ENCODE data around the gene SYT6. TPM values are rescaled to one million over a fixed set of nuclear protein-coding genes. Genes with fewer than 3 reads are reported as not detected.

SYT6 gene
- total RNA-seq, 1 experiment from 2014 or later = 54.2 TPM

GRCh38 chr1:114105421-114105979 lies 48.2 kb downstream of the SYT6 start (continued):
- TF ChIP-seq STAT6 (CRISPR knock-in tag; conservative IDR thresholded peaks at IDR 0.05; ENCODE audit: low read depth) = no peak

GRCh38 chr1:114104949-114105348 lies 48.7 kb downstream of the SYT6 start:
- ATAC-seq = no peak
- DNase-seq (ENCODE audit: low spot score) = no peak
- ChIA-PET CTCF (interaction anchor here (0.6 to 3.5 kb wide), 13 partner anchors 11 to 178 kb away, joined by 3 to 15 read pairs (median 3); partner anchors contain the start of gene OLFML3), POLR2A (no interaction called here)
- TF ChIP-seq ELF4 (CRISPR knock-in tag; IDR thresholded peaks at IDR 0.05; ENCODE audit: low read depth) (no peak), ZSCAN18 (CRISPR knock-in tag; IDR thresholded peaks at IDR 0.05) (no peak), NR1H2 (CRISPR knock-in tag; IDR thresholded peaks at IDR 0.05) (no peak), USF2 (CRISPR knock-in tag; IDR thresholded peaks at IDR 0.05) (no peak), HMGA2 (CRISPR knock-in tag; IDR thresholded peaks at IDR 0.05) (no peak), ZNF423 (CRISPR knock-in tag; IDR thresholded peaks at IDR 0.05) (no peak), CBFB (CRISPR knock-in tag; IDR thresholded peaks at IDR 0.05; ENCODE audit: low read depth) (no peak), NR3C1 (CRISPR knock-in tag; conservative IDR thresholded peaks at IDR 0.05; ENCODE audit: low read depth) (no peak), ZNF416 (CRISPR knock-in tag; IDR thresholded peaks at IDR 0.05) (no peak), ZNF317 (CRISPR knock-in tag; IDR thresholded peaks at IDR 0.05; ENCODE audit: borderline replicate concordance, low read depth) (no peak), ZNF512 (CRISPR knock-in tag; IDR thresholded peaks at IDR 0.05; ENCODE audit: borderline replicate concordance) (no peak), E2F1 (CRISPR knock-in tag; IDR thresholded peaks at IDR 0.05) (no peak), ARID4B (CRISPR knock-in tag; IDR thresholded peaks at IDR 0.05; ENCODE audit: borderline replicate concordance) (no peak), SOX15 (CRISPR knock-in tag; IDR thresholded peaks at IDR 0.05) (no peak), GRHL2 (CRISPR knock-in tag; IDR thresholded peaks at IDR 0.05; ENCODE audit: insufficient replicate concordance, severe bottlenecking) (no peak), ZBTB43 (CRISPR knock-in tag; IDR thresholded peaks at IDR 0.05) (no peak), RELA (CRISPR knock-in tag; IDR thresholded peaks at IDR 0.05; ENCODE audit: borderline replicate concordance) (no peak), FOXP1 (CRISPR knock-in tag; IDR thresholded peaks at IDR 0.05; ENCODE audit: borderline replicate concordance) (no peak)
- Mint-ChIP-seq H3K36me3 (peaks cover 61% of the 10 kb centered on the region), H3K4me1 (peaks cover 49% of the 10 kb centered on the region), H3K27me3 (ENCODE audit: low read depth) (no peaks in the 10 kb centered on the region), H3K9me3 (no peaks in the 10 kb centered on the region), H3K27ac (no peak overlapping the region), H3K4me3 (no peak overlapping the region)
